NCI-H524 (cell line): ENCODE measurements around the gene PLA2G2C.
"Not testable (repeated sequence)": the region's sequence is repeated elsewhere in the genome, so short reads cannot be mapped to it uniquely, and the experiment has no call there.

Source experiments
- DNase-seq, 2 experiments: peaks; one replicate each; lab custom pipeline; 2025; lab: John Stamatoyannopoulos, UW

PLA2G2C gene

DNA sequence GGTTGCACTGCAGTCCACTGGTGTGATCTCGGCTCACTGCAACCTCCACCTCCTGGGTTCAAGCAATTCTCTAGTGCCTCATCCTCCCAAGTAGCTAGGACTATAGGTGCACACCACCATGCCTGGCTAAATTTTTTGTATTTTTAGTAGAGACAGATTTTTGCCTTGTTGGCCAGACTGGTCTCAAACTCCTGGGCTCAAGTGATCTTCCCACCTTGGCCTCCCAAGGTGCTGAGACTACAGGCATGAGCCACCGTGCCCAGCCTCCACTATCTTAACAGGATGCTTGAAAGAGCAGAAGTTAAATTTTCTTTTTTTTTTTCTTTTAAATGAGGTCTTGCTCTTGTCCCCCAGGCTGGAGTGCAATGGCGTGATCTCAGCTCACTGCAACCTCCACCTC lies 55.8 kb downstream of the PLA2G2C start:
- DNase-seq = not testable (repeated sequence)

DNA sequence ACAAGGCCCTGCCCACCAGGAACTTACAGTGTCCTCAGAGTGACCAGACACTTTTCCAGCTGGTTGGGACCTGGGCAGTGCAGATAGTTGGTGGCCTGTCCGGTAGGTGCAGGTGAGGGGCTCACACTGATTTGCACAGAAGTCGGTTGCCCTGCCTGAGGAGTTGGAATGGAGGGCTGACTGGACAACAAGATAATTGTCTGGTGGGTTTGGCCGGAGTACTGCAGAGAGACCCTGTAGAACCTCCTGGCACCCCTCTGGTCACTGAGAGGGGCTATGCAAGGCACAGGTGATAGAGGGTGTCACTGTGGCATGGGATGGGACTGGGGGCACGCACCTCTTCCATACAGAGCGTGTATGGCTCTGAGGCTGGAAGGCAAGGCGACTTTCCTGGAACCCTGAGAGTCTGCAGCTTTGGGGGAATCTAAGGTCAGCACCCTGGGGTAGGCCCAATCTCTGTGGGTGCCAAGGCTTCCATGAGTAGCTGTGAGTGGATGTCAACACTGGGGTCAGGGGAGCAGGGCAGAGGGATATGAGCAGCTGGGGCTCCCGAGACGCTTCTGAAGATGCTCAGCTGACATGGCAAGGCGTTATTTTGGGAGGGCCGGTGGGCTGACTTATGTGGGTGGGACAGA lies 59.4 kb downstream of the PLA2G2C start:
- no peak for DNase-seq

DNA sequence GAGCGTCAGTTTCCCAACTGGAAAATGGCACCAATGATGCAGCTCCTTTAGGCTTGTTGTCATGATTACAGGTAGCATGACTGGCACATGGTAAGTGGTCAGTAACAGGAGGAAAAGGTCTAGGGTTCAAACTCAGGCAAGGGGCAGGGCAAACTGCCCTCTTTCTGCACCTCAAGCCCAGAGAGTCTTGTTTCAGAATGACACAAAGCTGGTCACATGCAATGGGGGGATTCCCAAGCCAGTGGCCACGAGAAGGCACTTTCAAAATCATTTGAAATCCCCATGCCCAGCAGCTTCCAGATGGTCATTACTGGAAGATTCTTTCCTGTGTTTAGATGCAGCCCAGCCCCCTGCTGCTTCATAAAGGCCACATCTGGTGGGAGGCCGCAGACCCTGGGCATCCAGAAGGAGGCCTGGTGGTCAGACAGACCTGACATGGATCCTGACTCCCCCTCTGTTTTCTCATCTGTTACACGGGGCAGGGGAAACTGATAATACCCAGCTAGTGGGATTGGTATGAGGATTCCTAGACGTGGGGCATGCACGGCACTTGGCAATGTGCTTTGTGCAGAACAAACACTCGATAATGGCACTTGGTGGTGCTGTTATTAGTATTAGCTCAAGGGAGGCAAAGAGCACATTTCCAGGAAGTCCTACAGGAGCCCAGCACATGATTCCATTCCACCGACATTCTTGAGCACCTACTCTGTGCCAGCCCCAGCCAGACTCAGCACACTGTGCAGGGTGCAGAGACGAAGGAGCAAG lies 60.1 kb downstream of the PLA2G2C start:
- DNase-seq = no peak

DNA sequence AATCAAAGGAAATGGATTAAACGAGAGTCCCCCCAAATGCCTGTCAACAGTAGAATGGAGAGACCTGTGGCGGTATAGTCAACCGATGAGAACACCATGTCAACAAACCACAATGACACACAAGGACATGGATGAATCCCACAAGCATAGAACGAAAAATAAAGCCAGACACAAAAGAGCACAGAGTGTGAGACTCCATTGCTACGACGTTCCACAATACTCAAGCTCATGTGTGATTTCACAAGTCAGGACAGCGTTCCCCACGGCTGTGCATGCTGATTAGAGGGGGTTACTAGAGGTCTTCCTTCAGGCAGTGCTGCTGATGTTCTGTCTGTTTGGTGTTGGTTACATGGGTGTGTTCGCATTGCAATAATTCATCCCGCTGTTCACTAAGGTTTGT lies 61.2 kb downstream of the PLA2G2C start:
- DNase-seq = no peak

DNA sequence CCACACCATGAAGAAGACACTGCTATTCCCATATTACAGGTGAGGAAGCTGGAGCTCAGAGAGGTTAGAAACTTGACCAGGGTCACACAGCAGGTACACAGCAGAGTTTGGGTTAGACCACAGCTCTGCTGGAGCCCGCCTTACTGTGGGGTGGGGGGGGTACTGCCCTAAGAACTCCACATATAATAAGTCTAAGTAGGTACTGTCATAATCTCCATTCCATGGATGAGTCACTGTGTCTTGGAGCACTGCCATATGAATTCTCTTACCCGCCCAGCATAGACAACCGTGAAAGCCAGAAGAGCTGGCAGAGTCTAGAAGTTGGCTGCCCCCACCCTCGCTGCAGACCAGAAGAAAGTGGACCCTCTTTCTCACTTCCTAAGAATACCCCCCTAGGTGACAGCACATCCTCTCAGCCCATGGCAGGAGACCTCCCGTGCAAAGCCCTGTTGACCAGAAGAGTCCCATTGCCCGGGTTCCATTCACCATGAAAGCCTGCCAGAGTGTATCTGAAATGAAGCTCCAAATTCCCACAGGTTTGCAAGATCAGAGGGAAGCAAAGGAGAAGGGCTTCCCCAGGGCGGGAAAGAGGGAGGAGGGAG lies 61.8 kb downstream of the PLA2G2C start:
- no peak for DNase-seq

DNA sequence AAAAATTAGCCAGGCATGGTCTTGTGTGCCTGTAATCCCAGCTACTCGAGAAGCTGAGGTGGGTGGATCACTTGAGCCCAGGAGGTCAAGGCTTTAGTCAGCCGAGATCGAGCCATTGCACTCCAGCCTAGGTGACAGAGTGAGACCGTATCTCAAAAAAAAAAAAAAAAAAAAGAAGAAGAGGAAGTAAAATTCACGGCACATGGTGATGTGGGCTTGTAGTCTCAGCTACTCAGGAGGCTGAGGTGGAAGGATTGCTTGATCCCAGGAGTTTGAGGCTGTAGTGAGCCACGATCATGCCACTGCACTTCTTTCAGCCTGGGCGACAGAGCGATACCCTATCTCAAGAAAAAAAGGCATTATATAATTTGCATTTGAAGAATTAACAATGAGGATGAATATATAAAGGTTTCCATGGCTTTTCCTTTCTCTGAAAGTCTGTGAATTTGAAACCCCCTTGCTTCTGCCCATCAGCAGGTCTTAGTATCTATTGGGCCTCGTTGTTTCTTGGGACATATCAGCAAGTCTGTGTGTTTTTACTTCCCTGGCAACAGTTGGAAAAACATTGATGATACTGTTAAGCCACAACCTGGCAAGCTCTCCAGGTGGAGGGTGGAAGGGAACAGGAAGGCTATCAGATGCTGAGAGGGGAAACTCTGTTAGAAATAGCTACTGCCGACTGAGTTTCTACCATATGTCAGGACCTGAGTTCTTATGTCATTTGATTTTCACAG lies 62.4 kb downstream of the PLA2G2C start:
- no peak for DNase-seq

DNA sequence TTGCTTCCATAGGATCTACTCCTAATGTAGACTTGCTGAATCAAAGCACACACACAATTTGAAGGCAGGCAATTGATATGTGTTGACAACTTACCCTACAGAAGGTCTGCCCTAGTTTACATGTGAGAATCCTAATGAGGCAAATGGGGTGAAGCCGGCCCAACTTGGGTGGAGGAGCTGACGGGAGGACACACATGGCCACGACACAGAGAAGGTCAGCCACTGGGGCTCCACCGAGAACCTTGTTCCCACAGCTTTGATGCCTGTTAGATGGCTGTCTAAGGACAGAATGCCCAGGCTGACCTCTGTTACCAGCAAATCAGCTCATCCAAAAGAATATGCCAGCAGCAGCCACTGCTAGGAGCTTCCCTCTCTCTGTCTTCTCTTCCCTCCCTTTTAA lies 65.5 kb downstream of the PLA2G2C start:
- no peak for DNase-seq

DNA sequence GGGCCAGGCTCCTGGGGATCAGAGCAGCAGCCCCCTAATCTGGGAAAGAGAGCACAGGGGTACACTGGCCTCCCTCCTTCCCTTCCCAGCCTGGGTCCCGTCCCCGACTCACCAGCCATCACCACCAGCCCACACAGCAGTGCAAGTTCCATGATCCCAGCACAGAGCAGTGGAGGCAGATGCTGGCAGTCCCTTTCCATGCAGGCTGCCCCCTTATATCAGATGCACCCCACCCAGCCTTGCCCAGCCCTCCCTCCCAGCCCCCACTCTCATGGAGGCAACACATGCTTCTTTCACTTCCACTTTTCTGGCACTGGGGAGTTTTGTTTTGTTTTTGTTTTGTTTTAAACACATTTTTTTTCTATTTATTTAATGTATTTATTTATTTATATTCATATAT lies 67.0 kb downstream of the PLA2G2C start, which contains the start of gene PLA2G2D:
Gene PLA2G2D, minus strand, starts transcription at position 190 of the 400 bp plus-strand sequence. Its CDS starts 38 bp downstream, at position 152.
- no peak for DNase-seq

DNA sequence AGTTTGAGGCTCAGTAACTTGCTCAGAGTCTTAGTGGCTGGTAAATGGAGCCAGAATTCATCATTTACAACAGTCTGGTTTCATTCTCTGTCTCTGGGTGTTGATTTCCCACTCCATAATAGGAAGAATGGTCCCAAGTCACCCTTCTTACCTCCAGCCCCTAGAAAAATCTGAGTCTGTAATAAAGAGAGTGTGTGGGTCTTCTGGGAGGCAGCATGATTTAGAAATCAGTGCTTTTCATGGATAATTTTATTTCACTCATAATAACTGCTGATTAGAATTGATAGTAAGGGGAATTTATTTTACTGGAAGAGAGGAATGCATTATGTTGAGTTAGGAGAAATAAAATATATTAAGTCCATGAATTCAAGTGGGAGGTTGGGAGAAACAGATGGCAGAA lies 69.1 kb downstream of the PLA2G2C start:
- DNase-seq = no peak

DNA sequence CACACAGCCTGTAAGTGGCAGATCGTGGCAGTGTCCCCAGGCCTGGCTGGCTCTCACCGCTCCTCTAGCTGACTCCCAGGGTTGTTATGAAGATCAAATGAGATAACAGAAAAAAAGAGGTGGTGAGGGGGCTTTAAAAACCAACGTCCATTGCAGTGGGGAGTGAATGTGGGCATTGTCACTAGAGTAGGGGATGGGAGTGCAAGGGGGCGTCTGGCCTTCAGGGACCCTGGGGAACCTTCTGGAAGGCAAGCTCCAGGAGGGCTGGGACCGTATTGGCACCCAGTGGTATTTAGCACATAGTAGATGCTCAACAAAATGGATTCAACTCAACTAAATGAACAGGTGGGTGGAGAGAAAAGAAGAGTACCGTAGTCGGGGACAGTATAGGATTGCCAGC lies 70.4 kb downstream of the PLA2G2C start:
- DNase-seq = no peak

DNA sequence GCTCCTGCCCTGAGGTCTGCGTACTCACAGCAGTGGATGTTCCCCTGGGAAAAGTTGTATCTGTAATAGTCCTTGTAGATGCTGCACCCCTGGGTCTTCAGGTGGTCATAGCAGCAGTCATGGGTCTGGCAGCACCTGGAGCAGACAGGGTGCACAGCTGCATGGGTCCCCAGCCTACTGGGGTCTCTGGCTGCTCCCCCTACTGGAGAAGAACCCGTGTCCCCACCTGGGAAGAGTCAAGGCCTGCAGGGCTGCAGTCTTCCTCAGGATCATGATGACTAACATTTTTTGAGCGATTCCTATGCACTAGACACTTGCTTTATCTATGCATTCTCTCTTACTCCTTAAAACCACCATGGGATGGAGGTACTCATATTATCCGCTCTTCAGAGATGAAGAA lies 70.8 kb downstream of the PLA2G2C start:
- DNase-seq = no peak

DNA sequence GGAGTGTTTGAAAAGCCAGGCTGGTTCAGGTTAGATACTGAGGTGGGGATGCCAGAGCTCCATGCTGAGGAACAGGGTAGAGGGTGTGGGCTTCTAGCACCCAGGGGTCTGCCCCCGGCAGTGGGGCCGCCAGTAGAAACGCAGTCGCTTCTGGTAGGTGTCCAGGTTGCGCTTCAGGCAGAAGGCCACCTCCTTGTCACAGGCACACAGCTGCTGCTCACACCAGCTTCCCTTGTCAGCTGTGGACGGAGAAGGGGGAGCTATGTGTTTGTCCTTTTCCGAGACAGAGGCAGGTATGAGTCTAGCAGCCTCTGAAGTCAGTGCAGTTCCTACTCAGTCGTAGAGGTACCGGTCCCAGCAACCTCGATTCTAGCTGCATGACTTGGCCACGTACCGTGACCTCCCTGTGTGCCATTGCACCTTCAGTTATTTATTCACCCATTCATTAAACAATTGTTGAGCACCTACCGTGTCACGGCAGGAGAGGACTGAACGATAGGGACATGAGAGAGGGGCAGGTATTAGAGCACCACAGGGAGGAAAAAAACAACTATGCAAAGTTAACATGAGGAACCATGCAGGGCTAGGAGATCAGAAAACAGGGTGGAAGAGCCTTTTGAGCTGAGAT lies 72.2 kb downstream of the PLA2G2C start:
- no peak for DNase-seq
